T-helper 17 cell (primary cell): ENCODE data around the gene ASB1. TPM values are rescaled to one million over a fixed set of nuclear protein-coding genes. Genes with fewer than 3 reads are reported as not detected.

Experiments
- ATAC-seq: fragments of 150-1000 bp; cut with Tn5 transposase; 2 replicates; pipeline ENCODE4 v1.10.0; 2021; ENCODE audit warnings: mild to moderate bottlenecking, moderate library complexity
- DNase-seq, 3 donors: peaks; one replicate each; pipeline versions ENCODE4 v3.0.0 to v3.0.0-alpha.2; 2020 to 2021
- H3K9me3 ChIP-seq: one replicate; pipeline ENCODE4 v1.7.0; 2013; ENCODE audit warnings: low read length, mild to moderate bottlenecking; ENCODE audit not compliant: control insufficient read depth, poor library complexity, severe bottlenecking
- H3K27ac Mint-ChIP-seq: one replicate; pipeline ENCODE4 v1.8.0; 2022; ENCODE audit warnings: mild to moderate bottlenecking, moderate library complexity, mixed read lengths
- H3K27me3 Mint-ChIP-seq: one replicate; pipeline ENCODE4 v1.8.0; 2022; ENCODE audit warnings: mixed read lengths
- H3K36me3 Mint-ChIP-seq: one replicate; pipeline ENCODE4 v1.8.0; 2022; ENCODE audit warnings: low read depth, mixed read lengths
- H3K4me1 Mint-ChIP-seq: one replicate; pipeline ENCODE4 v1.8.0; 2022; ENCODE audit warnings: mild to moderate bottlenecking, mixed read lengths
- H3K4me3 Mint-ChIP-seq: one replicate; pipeline ENCODE4 v1.8.0; 2022; ENCODE audit warnings: mild to moderate bottlenecking, moderate library complexity, mixed read lengths
- total RNA-seq, 4 donors: library from RNA in 2 of 4; stranded (reverse) in 2 of 4; gene quantifications; one replicate each; pipeline ENCODE4 v1.2.3 and lab custom pipeline; 2022 to 2026

ASB1 gene
- total RNA-seq, 2 donors from 2014 or later, result 11.9 to 14.3 TPM

GRCh38 chr2:238495422-238495821, 68.7 kb downstream of the ASB1 start:
- no peaks in the 10 kb centered on the region for H3K9me3 ChIP-seq
- no peaks in the 10 kb centered on the region for H3K27me3 Mint-ChIP-seq
- ATAC-seq (no peak), DNase-seq (no peak)
- no peaks in the 10 kb centered on the region for H3K36me3 Mint-ChIP-seq
- H3K27ac Mint-ChIP-seq, result peak overlapping the region; percentile 74
- peaks cover 33% of the 10 kb centered on the region for H3K4me1 Mint-ChIP-seq
- H3K4me3 Mint-ChIP-seq, result no peak overlapping the region

- H3K36me3 Mint-ChIP-seq, result no peaks in the 10 kb centered on the region
- no peaks in the 10 kb centered on the region for H3K27me3 Mint-ChIP-seq
- H3K9me3 ChIP-seq, result no peaks in the 10 kb centered on the region
- H3K4me1 Mint-ChIP-seq, result peaks cover 33% of the 10 kb centered on the region
- ATAC-seq (no peak), DNase-seq (no peak)
- peak overlapping the region; percentile 54 for H3K27ac Mint-ChIP-seq
- no peak overlapping the region for H3K4me3 Mint-ChIP-seq
Measured at GRCh38 chr2:238496756-238497609, 70.3 kb downstream of the ASB1 start.

GRCh38 chr2:238497610-238498005, 70.9 kb downstream of the ASB1 start:
- Mint-ChIP-seq H3K36me3 (no peaks in the 10 kb centered on the region), H3K4me1 (peaks cover 32% of the 10 kb centered on the region), H3K27me3 (no peaks in the 10 kb centered on the region), H3K4me3 (no peak overlapping the region), H3K27ac (no peak overlapping the region)
- no peak for ATAC-seq
- no peaks in the 10 kb centered on the region for H3K9me3 ChIP-seq
- no peak for DNase-seq

- H3K27ac Mint-ChIP-seq, result no peak overlapping the region
- no peaks in the 10 kb centered on the region for H3K27me3 Mint-ChIP-seq
- DNase-seq (no peak), ATAC-seq (no peak)
- no peaks in the 10 kb centered on the region for H3K9me3 ChIP-seq
- peaks cover 27% of the 10 kb centered on the region for H3K4me1 Mint-ChIP-seq
- H3K4me3 Mint-ChIP-seq, result no peak overlapping the region
- H3K36me3 Mint-ChIP-seq, result no peaks in the 10 kb centered on the region
Measured at GRCh38 chr2:238498188-238498587, 71.5 kb downstream of the ASB1 start.

GRCh38 chr2:238498691-238499295, 72.1 kb downstream of the ASB1 start:
- no peak for ATAC-seq
- Mint-ChIP-seq H3K27ac (peak overlapping the region; percentile 16), H3K4me1 (peaks cover 21% of the 10 kb centered on the region), H3K4me3 (no peak overlapping the region), H3K36me3 (no peaks in the 10 kb centered on the region), H3K27me3 (no peaks in the 10 kb centered on the region)
- no peaks in the 10 kb centered on the region for H3K9me3 ChIP-seq
- no peak for DNase-seq

GRCh38 chr2:238499731-238500580, 73.2 kb downstream of the ASB1 start:
- no peak overlapping the region for H3K4me3 Mint-ChIP-seq
- H3K27ac Mint-ChIP-seq, result no peak overlapping the region
- H3K4me1 Mint-ChIP-seq, result peaks cover 10% of the 10 kb centered on the region
- DNase-seq (no peak), ATAC-seq (no peak)
- no peaks in the 10 kb centered on the region for H3K27me3 Mint-ChIP-seq
- H3K9me3 ChIP-seq, result no peaks in the 10 kb centered on the region
- H3K36me3 Mint-ChIP-seq, result no peaks in the 10 kb centered on the region

GRCh38 chr2:238501311-238501710, 74.6 kb downstream of the ASB1 start:
- no peak overlapping the region for H3K4me3 Mint-ChIP-seq
- ATAC-seq (no peak), DNase-seq (no peak)
- no peaks in the 10 kb centered on the region for H3K36me3 Mint-ChIP-seq
- H3K27ac Mint-ChIP-seq, result no peak overlapping the region
- peaks cover 9% of the 10 kb centered on the region for H3K27me3 Mint-ChIP-seq
- H3K4me1 Mint-ChIP-seq, result peaks cover 7% of the 10 kb centered on the region
- no peaks in the 10 kb centered on the region for H3K9me3 ChIP-seq

Other genes with a start within 250 kb of the ASB1 start
- 100 to 1,000 TPM; 114 to 123 TPM for gene ILKAP, start 223.2 kb upstream of the ASB1 start, total RNA-seq
- gene HES6, start 186.9 kb upstream of the ASB1 start, total RNA-seq, result 1 to 10 TPM in 1 of 2 donors, under 1 TPM in 1; 0.47 to 1.3 TPM
- gene PER2, start 138.3 kb upstream of the ASB1 start, total RNA-seq, result 10 to 100 TPM; 40.7 to 40.8 TPM
- 1 to 10 TPM; 8.9 to 9.3 TPM for gene TRAF3IP1, start 106.4 kb upstream of the ASB1 start, total RNA-seq